Thyroid gland (tissue), 4 donors: ENCODE data around the gene ACTA2.

Source experiments
- CTCF ChIP-seq, 6 experiments: fragments of 200-600 bp in 3 of 6; fragments of 450-650 bp in 3 of 6; sonication (generic) in 3 of 6; IDR thresholded peaks; one replicate each; pipeline ENCODE4 v1.5.1; 2016 to 2019; ENCODE audit warnings: antibody characterized with exemption in 6 of 6, mild to moderate bottlenecking in 2 of 6, inconsistent platforms in 1 of 6, moderate library complexity in 1 of 6
- POLR2A ChIP-seq, 2 donors: fragments of 450-650 bp; IDR thresholded peaks; one replicate each; pipeline ENCODE4 v1.6.1; 2017; ENCODE audit warnings: antibody characterized with exemption in 2 of 2, mild to moderate bottlenecking in 2 of 2, moderate library complexity in 1 of 2

DNA sequence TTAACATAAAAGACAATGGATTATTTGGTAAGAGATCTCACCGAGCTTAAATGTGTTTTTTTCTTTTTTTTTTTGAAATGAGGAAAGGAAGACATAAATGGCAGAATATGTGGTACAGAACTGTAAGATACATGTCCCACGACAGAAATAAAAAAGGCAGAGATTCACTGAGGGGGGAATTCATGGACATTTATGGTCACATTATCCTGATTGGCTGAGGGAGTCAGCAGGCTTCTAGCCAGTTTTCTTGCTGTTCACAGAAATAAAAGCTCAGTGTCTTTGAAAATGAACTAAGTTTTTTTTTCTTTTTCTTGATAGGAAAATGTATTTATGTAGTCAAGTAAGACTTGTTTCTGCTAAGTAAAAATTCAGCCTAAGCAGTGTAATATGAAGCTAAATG is 29.8 kb upstream of the ACTA2 start:
- TF ChIP-seq CTCF (IDR thresholded peaks at IDR 0.05) (no peak), POLR2A (IDR thresholded peaks at IDR 0.05) (no peak)
